ENCODE results near the gene NEUROG1. TPM values are rescaled to one million over a fixed set of nuclear protein-coding genes. Genes with fewer than 3 reads are reported as not detected.
"Not testable (repeated sequence)": the region's sequence is repeated elsewhere in the genome, so short reads cannot be mapped to it uniquely, and the experiment has no call there.

Gene NEUROG1
- total RNA-seq, 3 donors from 2014 or later: not detected

DNA sequence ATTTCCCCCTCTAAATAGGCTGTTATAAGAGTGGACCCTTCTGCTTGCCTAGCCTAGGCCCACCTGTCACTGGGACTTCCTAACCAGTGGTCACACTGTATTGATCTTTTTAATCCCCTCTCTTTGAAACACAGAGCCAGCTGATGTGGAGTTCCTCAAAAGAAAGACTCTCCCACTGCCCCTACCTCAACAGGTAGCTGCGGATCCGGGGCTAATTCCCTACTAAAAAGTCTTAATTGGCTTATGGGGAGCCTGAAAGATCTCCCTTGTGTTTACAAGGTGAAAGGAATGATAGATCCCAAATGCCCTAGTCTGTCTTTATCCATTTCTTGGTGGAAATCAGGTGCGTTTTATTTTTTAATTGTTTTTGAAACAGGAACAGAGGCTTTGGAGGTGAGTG lies 2.0 kb downstream of the NEUROG1 start:
- H3K4me3 ChIP-seq: no peak overlapping the region
- no peaks in the 10 kb centered on the region for H3K36me3 ChIP-seq
- TF ChIP-seq, protein P1, sequence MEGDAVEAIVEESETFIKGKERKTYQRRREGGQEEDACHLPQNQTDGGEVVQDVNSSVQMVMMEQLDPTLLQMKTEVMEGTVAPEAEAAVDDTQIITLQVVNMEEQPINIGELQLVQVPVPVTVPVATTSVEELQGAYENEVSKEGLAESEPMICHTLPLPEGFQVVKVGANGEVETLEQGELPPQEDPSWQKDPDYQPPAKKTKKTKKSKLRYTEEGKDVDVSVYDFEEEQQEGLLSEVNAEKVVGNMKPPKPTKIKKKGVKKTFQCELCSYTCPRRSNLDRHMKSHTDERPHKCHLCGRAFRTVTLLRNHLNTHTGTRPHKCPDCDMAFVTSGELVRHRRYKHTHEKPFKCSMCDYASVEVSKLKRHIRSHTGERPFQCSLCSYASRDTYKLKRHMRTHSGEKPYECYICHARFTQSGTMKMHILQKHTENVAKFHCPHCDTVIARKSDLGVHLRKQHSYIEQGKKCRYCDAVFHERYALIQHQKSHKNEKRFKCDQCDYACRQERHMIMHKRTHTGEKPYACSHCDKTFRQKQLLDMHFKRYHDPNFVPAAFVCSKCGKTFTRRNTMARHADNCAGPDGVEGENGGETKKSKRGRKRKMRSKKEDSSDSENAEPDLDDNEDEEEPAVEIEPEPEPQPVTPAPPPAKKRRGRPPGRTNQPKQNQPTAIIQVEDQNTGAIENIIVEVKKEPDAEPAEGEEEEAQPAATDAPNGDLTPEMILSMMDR (IDR thresholded peaks at IDR 0.05): no peak
- DNase-seq (ENCODE audit: low spot score in 2 of 2): no peak
- no peaks in the 10 kb centered on the region for H3K4me1 ChIP-seq
- H3K27me3 ChIP-seq: peaks cover 6 to 72% of the 10 kb centered on the region in 2 donors
- intact Hi-C loops (cut with DNase I; ENCODE audit: low total_unique reads): no loop called here
- no peak overlapping the region for H3K27ac ChIP-seq
- no peaks in the 10 kb centered on the region for H3K9me3 ChIP-seq

GRCh38 chr5:135533334-135533733 lies 2.4 kb downstream of the NEUROG1 start:
- H3K27me3 ChIP-seq: peaks cover 6 to 68% of the 10 kb centered on the region in 2 donors
- no peaks in the 10 kb centered on the region for H3K9me3 ChIP-seq
- no peak for DNase-seq (ENCODE audit: low spot score in 2 of 2)
- H3K4me1 ChIP-seq: no peaks in the 10 kb centered on the region
- H3K27ac ChIP-seq: no peak overlapping the region
- H3K36me3 ChIP-seq: no peaks in the 10 kb centered on the region
- intact Hi-C loops (cut with DNase I; ENCODE audit: low total_unique reads): no loop called here
- TF ChIP-seq, protein P1 (IDR thresholded peaks at IDR 0.05): no peak
- TF ChIP-seq POLR2AphosphoS5 (IDR thresholded peaks at IDR 0.05) (no peak), POLR2A (IDR thresholded peaks at IDR 0.05) (no peak)
- H3K4me3 ChIP-seq: no peak overlapping the region

- H3K4me1 ChIP-seq; H3K4me3 ChIP-seq; H3K27ac ChIP-seq; intact Hi-C loops (cut with DNase I; ENCODE audit: low total_unique reads); H3K36me3 ChIP-seq; H3K9me3 ChIP-seq; DNase-seq (ENCODE audit: low spot score in 2 of 2): not testable (repeated sequence)
- peaks cover 0 to 30% of the 10 kb centered on the region in 2 donors for H3K27me3 ChIP-seq
Observed at GRCh38 chr5:135529576-135529975, 6.2 kb downstream of the NEUROG1 start.

DNA sequence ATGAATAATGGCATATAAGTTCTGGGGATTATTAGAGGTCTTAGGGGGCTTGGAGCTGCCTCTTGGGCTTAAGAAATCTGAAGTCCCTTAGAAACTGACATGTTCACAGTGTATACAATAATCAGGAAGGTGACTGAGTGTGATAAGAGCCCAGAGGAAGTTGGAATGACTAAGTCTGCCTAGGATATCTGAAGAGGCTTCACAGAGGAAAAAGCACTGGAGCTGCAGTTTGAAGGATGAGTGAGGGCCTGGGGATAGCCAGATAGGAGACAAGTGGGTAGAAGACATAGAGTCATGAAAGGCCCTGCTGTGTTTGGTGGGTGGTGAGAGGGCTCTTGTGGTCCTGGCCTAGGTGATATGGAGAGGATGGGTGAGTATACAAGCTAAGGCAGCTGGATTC lies 8.8 kb downstream of the NEUROG1 start:
- no peaks in the 10 kb centered on the region for H3K9me3 ChIP-seq
- no peak overlapping the region for H3K27ac ChIP-seq
- H3K27me3 ChIP-seq: peaks cover 0 to 10% of the 10 kb centered on the region in 2 donors
- DNase-seq (ENCODE audit: low spot score in 2 of 2): no peak
- TF ChIP-seq POLR2AphosphoS5 (IDR thresholded peaks at IDR 0.05) (no peak), POLR2A (IDR thresholded peaks at IDR 0.05) (no peak)
- TF ChIP-seq, protein P1 (IDR thresholded peaks at IDR 0.05): no peak
- no peaks in the 10 kb centered on the region for H3K36me3 ChIP-seq
- no peaks in the 10 kb centered on the region for H3K4me1 ChIP-seq
- H3K4me3 ChIP-seq: no peak overlapping the region
- intact Hi-C loops (cut with DNase I; ENCODE audit: low total_unique reads): no loop called here

GRCh38 chr5:135521964-135522363 lies 13.8 kb downstream of the NEUROG1 start:
- Histone ChIP-seq H3K27ac (no peak overlapping the region), H3K4me1 (no peaks in the 10 kb centered on the region), H3K27me3 (no peaks in the 10 kb centered on the region), H3K36me3 (no peaks in the 10 kb centered on the region), H3K4me3 (no peak overlapping the region), H3K9me3 (no peaks in the 10 kb centered on the region)
- DNase-seq (ENCODE audit: low spot score in 2 of 2): no peak
- TF ChIP-seq POLR2AphosphoS5 (IDR thresholded peaks at IDR 0.05) (no peak), POLR2A (IDR thresholded peaks at IDR 0.05) (no peak)
- TF ChIP-seq, protein P1 (IDR thresholded peaks at IDR 0.05): no peak
- intact Hi-C loops (cut with DNase I; ENCODE audit: low total_unique reads): no loop called here

GRCh38 chr5:135517631-135518030 lies 18.1 kb downstream of the NEUROG1 start:
- Histone ChIP-seq H3K36me3 (no peaks in the 10 kb centered on the region), H3K9me3 (no peaks in the 10 kb centered on the region), H3K27ac (no peak overlapping the region), H3K4me3 (no peak overlapping the region), H3K27me3 (no peaks in the 10 kb centered on the region), H3K4me1 (no peaks in the 10 kb centered on the region)
- intact Hi-C loops (cut with DNase I; ENCODE audit: low total_unique reads): no loop called here
- TF ChIP-seq, protein P1 (IDR thresholded peaks at IDR 0.05): no peak
- TF ChIP-seq POLR2A (IDR thresholded peaks at IDR 0.05) (no peak), POLR2AphosphoS5 (IDR thresholded peaks at IDR 0.05) (no peak)
- DNase-seq (ENCODE audit: low spot score in 2 of 2): no peak

Measured in breast epithelium (tissue), 4 donors.